ENCODE data around the gene OR4L1.

- no peak for TF ChIP-seq CTCF (IDR thresholded peaks at IDR 0.05)
- TF ChIP-seq POLR2AphosphoS5 (IDR thresholded peaks at IDR 0.05) = no peak
These were observed 32.2 kb downstream of the OR4L1 start for GRCh38 chr14:20092050-20092449.

Data from prostate gland (tissue), 2 donors.